Measurements from ENCODE around the gene LBH. TPM values are rescaled to one million over a fixed set of nuclear protein-coding genes. Genes with fewer than 3 reads are reported as not detected.
A peak's percentile ranks its signal among the peaks of the same experiment; 100 is the strongest.

The LBH gene
- total and polyA plus RNA-seq, 12 donors: 35.9 to 204 (median 149) TPM

DNA sequence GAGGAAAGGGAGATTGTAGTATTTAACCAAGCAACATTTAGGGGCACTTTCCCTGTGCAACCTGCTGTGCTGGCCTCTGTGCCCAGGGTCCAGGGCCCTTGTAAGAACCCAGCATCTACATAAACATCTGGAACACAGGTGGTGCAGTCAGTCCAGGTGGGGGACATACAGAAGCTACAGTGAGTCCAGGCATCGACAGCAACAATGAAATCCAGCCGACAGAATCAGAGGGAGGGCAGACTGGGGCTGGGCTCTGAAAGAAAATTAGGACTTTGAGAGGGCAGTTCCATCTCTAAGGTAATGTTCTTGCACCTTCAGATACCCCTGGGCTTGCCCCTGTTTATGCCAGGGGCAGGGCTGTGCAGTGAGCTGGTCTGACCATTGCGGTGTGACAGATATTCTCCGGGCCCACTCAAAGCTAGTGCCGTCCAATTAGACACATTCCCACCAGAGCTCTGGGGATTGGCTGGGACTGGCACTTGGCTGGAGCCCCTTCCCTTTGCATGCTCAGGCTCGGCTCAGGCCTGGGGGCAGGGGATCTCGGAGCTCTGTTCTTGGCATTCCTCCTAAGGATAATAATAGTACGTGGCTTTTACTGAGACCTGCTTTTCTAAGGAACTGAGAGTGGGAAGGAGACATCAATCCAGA, 5.4 kb downstream of the LBH start:
- peak in 1 of 2 donors; percentile 61 for DNase-seq
- peak overlapping the region; percentile 30 to 98 (median 80) for H3K27ac ChIP-seq

DNA sequence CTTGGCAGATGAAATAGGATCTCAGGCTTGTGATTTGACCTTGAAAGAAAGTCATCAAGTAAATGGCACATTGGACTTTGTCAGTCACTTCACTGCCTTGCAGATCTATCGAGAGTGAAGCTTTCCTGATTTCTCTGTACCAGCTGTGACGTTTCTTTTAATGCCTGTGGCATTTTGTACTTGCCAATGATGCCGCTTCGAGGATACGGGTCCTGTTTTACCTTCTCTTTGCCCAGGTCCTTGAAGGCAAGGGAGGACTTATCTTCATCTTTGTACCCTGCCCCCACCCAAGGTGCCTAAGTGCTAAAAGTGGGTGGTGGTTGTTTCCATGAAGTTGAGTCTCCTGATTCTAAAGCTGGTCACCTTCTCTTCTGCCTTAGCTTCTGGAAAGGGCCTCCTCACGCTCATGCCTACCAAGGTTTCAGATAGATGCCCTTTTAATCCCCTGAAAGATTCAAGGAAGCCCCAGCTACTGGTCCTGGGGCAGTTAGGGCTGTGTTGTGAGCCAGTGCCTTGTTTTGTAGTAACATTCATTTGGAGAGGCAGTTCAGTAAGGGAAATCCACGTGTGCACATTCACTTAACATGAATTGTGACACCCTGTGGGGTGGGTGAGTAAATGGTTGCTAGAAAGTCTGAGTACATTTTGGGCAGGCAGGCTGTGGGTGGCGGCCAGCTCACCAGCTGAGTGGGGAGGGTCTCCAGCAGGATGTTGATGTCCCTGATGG, 6.1 kb downstream of the LBH start:
- Histone ChIP-seq H3K27me3 (peaks cover 0 to 17% (median 0%) of the 10 kb centered on the region in 7 donors), H3K36me3 (peaks cover 0 to 71% (median 27%) of the 10 kb centered on the region in 9 donors), H3K4me3 (peak overlapping the region in 4 of 10 donors; percentile 4 to 21 (median 12)), H3K9me3 (no peaks in the 10 kb centered on the region), H3K27ac (peak overlapping the region; percentile 30 to 98 (median 72)), H3K4me1 (peaks cover 35 to 97% (median 85%) of the 10 kb centered on the region in 9 donors)
- intact Hi-C loops (cut with DNase I): loop anchor here in 7 of 10 donors (5.0 to 10.0 kb wide), 6 partner anchors 107 to 327 kb away; partner anchors contain the start of gene LCLAT1 (in 2 of the 7)
- ATAC-seq (no peak), DNase-seq (no peak)
- TF ChIP-seq, protein P1, sequence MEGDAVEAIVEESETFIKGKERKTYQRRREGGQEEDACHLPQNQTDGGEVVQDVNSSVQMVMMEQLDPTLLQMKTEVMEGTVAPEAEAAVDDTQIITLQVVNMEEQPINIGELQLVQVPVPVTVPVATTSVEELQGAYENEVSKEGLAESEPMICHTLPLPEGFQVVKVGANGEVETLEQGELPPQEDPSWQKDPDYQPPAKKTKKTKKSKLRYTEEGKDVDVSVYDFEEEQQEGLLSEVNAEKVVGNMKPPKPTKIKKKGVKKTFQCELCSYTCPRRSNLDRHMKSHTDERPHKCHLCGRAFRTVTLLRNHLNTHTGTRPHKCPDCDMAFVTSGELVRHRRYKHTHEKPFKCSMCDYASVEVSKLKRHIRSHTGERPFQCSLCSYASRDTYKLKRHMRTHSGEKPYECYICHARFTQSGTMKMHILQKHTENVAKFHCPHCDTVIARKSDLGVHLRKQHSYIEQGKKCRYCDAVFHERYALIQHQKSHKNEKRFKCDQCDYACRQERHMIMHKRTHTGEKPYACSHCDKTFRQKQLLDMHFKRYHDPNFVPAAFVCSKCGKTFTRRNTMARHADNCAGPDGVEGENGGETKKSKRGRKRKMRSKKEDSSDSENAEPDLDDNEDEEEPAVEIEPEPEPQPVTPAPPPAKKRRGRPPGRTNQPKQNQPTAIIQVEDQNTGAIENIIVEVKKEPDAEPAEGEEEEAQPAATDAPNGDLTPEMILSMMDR (IDR thresholded peaks at IDR 0.05): no peak
- 51 to 53% methylated on average over 8 of the region's 8 CpGs for WGBS, 2 donors

More for the DNA sequence above, 5.4 kb downstream of the LBH start:
- H3K36me3 ChIP-seq: peaks cover 0 to 65% (median 27%) of the 10 kb centered on the region in 9 donors
- peaks cover 0 to 24% (median 0%) of the 10 kb centered on the region in 7 donors for H3K27me3 ChIP-seq
- peaks cover 35 to 91% (median 89%) of the 10 kb centered on the region in 9 donors for H3K4me1 ChIP-seq
- intact Hi-C loops (cut with DNase I): loop anchor here in 7 of 10 donors (5.0 to 10.0 kb wide), 6 partner anchors 108 to 328 kb away; partner anchors contain the start of gene LCLAT1 (in 2 of the 7)
- TF ChIP-seq, protein P1 (IDR thresholded peaks at IDR 0.05): no peak
- H3K9me3 ChIP-seq: no peaks in the 10 kb centered on the region
- peak in 6 of 8 donors; percentile 16 to 68 (median 28) for ATAC-seq
- peak overlapping the region in 3 of 10 donors; percentile 4 to 21 (median 15) for H3K4me3 ChIP-seq
- 29 to 46% methylated on average over 8 of the region's 8 CpGs for WGBS, 2 donors

DNA sequence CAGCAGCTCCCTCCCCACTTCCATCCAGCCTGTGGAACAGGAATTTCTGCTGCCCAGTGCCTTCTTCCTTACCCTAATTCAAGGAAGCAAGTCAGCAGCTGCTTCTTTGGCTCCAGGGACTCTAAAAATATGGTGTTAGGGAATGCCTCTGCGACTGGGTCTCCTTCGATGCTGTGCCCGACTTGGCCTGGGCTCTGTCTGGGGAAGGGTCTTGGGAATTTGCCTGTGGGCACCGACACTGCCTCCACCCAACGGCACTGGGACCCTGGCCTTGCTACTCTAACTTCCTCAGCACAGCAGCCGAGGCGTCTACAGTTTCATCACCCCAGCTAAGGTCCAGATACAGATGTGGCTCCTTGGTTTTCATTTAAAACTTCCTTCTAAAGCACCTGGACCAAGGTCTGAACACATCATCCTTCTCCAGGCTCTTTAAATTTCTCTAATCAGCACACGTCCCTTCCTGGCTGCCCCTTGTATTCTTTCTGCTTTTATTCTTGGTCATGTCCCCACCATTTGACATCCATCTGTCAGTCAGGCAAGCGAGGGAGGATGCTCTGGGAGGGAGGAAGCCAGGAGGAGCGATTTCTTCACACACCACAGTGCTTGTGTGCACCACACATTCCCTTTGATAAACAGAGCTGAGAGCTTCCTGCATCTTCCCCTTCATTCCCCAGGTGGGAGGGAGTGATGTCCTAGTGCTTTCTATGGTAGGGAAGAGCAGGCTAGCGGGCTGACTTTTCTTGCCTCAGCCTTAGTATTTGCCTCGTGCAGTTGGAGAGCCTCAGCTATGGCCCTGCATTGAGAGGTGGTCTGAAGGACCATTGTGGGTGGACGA, 6.8 kb downstream of the LBH start:
- H3K4me3 ChIP-seq: peak overlapping the region in 4 of 10 donors; percentile 4 to 21 (median 12)
- DNase-seq (no peak), ATAC-seq (peak in 1 of 8 donors; percentile 3)
- WGBS, 2 donors: 45 to 53% methylated on average over 13 of the region's 13 CpGs
- intact Hi-C loops (cut with DNase I): loop anchor here in 7 of 10 donors (5.0 to 10.0 kb wide), 6 partner anchors 107 to 327 kb away; partner anchors contain the start of gene LCLAT1 (in 2 of the 7)
- TF ChIP-seq, protein P1 (IDR thresholded peaks at IDR 0.05): no peak
- H3K27ac ChIP-seq: peak overlapping the region; percentile 30 to 98 (median 72)
- H3K36me3 ChIP-seq: peaks cover 0 to 79% (median 27%) of the 10 kb centered on the region in 9 donors
- peaks cover 0 to 9% (median 0%) of the 10 kb centered on the region in 7 donors for H3K27me3 ChIP-seq
- no peaks in the 10 kb centered on the region for H3K9me3 ChIP-seq
- H3K4me1 ChIP-seq: peaks cover 35 to 100% (median 83%) of the 10 kb centered on the region in 9 donors
